DND-41 (cell line): ENCODE results near the gene EXOC6.
A peak's percentile ranks its signal among the peaks of the same experiment; 100 is the strongest.

Experiments used
- CTCF ChIP-seq: IDR thresholded peaks from 2 replicates; pipeline ENCODE4 v1.5.1; 2012; ENCODE audit warnings: borderline replicate concordance, low read length, moderate library complexity, mild to moderate bottlenecking; ENCODE audit not compliant: poor library complexity, severe bottlenecking; ENCODE audit errors: extremely low read depth
- EZH2 ChIP-seq: IDR thresholded peaks from 3 replicates; pipeline ENCODE4 v1.6.1; 2012; ENCODE audit warnings: borderline replicate concordance, low read depth, mild to moderate bottlenecking, moderate library complexity, low read length, inconsistent platforms; ENCODE audit not compliant: severe bottlenecking

GRCh38 chr10:92880233-92880861 lies 32.0 kb downstream of the EXOC6 start:
- TF ChIP-seq CTCF (peak; percentile 52), EZH2 (no peak)
